AML-193 (cell line): ENCODE results near the gene FSIP1.

Experiments used
- DNase-seq, 2 experiments: peaks; one replicate each; lab custom pipeline; 2025; lab: John Stamatoyannopoulos, UW

The FSIP1 gene

DNA sequence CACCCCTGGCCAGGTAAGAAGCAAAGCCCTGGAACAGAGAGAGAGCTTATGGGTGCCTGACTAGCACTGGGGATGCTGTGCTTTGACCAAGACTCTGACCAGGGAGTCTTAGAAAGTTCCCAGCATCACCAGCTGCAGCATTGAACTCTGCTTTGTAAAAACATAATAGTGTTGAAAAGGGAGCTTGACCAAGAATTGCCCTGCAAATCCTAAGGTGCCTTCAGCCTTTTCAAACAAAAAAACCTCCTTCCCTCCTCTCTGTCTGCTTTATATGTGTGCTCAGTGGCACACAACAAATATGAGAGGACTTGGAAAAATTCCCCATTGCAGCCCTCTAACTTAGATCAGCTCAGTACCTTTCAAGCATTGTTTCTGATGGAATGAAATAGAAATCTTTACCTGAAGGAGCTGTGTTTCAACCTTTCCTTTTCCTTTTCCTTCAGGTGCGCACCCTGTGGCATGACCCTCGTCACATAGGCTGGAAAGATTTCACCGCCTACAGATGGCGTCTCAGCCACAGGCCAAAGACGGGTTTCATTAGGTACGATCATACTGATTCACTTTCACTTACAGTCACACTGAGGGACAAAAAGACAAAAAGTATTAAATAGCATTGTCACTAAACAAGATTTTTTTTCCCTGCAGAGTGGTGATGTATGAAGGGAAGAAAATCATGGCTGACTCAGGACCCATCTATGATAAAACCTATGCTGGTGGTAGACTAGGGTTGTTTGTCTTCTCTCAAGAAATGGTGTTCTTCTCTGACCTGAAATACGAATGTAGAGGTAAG, 188.8 kb downstream of the FSIP1 start:
- DNase-seq = no peak

DNA sequence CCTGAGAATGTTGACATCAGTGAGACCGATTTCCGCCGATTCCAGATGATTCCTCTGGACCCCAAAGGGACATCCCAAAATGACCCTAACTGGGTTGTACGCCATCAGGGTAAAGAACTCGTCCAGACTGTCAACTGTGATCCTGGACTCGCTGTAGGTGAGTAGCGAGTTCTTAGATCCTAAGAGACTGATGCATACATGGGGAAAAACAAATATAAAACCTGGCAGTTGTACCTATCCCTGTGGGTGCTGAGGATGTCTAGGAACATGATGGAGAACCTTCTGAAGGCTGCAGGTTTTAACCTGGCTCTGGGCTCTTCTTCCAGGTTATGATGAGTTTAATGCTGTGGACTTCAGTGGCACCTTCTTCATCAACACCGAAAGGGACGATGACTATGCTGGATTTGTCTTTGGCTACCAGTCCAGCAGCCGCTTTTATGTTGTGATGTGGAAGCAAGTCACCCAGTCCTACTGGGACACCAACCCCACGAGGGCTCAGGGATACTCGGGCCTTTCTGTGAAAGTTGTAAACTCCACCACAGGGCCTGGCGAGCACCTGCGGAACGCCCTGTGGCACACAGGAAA, 189.5 kb downstream of the FSIP1 start:
- no peak for DNase-seq

DNA sequence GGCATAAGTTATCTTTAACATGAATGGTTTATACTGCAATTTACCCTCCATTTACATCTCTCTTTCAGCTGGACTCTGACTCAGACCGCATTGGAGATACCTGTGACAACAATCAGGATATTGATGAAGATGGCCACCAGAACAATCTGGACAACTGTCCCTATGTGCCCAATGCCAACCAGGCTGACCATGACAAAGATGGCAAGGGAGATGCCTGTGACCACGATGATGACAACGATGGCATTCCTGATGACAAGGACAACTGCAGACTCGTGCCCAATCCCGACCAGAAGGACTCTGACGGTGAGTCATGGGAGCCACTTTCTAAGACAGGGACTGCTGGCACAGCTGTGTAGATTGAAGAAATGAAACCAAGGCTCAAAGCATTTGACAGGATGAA, 190.1 kb downstream of the FSIP1 start:
- no peak for DNase-seq

DNA sequence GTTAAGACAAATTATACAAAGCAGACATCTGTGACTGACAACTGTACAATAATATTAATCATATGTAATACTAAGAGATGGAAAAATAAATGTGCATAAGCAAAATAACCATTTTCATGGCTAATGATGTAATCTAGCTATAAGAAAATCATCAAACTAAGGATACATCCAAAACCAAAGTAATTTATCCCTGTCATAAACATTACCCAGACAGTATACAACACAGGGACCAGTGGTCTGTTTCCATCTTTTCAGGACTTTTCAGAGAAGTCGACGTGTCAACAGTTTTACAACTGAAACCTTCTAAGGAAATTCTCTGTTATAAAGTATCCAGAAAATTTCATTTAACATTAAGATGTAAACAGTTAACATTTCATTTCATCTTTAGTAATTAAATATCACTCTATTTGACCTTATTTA, 190.7 kb downstream of the FSIP1 start:
- no peak for DNase-seq

DNA sequence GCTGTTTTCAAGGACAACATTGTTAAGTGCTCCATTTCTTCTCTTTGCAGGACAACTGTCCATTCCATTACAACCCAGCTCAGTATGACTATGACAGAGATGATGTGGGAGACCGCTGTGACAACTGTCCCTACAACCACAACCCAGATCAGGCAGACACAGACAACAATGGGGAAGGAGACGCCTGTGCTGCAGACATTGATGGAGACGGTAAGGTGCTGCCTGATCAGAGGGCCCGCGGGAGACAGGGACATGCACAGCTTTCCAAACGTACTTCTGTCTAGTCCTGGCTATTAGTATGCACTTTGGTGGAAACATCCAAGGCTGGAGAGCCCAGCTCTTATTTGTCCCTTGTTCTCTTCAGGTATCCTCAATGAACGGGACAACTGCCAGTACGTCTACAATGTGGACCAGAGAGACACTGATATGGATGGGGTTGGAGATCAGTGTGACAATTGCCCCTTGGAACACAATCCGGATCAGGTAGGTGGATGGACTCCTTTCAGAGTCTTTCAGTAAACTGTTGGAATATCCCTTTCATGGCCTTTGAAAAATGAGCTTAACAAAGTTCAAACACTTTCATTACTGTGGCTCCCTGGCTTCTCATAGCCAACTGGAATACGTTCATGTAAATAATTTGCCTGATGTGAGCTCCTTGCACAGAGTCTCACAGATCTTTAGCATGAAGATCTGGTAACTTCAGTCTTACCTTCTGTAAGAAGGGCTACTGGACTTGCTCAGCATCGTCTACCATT, 191.3 kb downstream of the FSIP1 start:
- no peak for DNase-seq

DNA sequence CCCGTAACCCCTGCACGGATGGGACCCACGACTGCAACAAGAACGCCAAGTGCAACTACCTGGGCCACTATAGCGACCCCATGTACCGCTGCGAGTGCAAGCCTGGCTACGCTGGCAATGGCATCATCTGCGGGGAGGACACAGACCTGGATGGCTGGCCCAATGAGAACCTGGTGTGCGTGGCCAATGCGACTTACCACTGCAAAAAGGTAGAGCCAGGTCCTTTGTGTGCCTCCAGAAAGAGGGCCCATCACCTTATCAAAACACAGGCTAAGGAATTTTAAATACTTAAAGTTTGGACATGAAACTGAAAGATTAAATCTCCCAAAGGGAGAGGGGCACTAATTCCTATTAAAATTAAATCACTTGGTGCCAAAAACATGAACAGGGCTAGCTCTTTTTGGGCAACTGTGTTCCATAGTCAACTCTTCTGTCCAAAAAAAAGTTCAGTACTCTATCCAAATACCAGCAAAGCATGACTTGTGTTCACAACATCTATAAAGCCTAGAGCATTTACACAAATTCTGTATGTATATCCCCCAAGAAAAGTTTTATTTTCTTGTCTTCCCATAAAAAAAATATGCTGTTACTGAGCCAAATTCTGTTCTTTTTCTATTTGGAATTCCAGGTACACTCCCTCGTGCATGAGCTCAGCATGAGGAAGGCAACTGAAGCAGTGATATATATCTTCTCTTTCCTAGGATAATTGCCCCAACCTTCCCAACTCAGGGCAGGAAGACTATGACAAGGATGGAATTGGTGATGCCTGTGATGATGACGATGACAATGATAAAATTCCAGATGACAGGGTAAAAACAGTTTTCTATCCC, 192.6 kb downstream of the FSIP1 start:
- DNase-seq = no peak

DNA sequence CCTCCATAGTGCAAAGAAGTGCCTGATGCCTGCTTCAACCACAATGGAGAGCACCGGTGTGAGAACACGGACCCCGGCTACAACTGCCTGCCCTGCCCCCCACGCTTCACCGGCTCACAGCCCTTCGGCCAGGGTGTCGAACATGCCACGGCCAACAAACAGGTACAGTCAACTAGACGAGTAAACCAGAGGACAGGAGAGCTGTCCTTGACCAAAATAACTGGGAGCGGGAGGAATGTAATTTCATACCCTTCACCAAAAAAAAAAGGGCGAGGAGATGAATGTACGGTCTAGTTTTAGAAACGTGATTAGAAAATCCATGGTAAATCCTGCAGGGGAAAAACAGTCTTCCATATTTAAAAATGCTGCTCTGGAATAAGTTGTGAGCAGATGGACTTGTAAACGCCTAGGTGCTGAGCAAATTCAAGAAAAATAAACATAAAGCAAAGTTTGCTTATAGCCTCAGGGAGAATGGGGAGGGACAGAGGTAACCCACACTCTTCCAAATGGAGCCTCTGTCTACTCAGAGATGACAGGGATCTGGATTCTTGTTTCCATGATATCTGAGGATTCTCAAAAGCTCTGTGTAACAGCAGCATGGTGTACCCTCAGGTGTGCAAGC, 193.3 kb downstream of the FSIP1 start:
- DNase-seq = no peak

DNA sequence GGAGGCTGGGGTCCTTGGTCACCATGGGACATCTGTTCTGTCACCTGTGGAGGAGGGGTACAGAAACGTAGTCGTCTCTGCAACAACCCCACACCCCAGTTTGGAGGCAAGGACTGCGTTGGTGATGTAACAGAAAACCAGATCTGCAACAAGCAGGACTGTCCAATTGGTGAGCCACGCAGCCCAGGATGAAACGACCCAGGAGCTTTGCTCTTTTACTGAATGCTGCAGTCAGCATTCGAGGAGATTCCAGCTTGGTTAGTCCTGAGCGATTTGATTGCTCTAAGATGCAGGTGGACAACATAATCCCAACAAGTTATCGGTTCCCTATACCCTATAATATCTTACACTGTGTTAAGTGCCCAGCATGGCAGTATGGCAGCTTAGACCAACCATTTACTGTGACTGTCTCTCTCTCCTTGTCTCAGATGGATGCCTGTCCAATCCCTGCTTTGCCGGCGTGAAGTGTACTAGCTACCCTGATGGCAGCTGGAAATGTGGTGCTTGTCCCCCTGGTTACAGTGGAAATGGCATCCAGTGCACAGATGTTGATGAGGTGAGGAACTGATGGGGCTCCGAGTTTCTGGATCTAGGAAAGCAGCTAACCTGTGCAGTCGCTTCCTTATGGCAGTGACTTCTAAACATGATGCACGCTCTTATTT, 194.0 kb downstream of the FSIP1 start:
- no peak for DNase-seq

DNA sequence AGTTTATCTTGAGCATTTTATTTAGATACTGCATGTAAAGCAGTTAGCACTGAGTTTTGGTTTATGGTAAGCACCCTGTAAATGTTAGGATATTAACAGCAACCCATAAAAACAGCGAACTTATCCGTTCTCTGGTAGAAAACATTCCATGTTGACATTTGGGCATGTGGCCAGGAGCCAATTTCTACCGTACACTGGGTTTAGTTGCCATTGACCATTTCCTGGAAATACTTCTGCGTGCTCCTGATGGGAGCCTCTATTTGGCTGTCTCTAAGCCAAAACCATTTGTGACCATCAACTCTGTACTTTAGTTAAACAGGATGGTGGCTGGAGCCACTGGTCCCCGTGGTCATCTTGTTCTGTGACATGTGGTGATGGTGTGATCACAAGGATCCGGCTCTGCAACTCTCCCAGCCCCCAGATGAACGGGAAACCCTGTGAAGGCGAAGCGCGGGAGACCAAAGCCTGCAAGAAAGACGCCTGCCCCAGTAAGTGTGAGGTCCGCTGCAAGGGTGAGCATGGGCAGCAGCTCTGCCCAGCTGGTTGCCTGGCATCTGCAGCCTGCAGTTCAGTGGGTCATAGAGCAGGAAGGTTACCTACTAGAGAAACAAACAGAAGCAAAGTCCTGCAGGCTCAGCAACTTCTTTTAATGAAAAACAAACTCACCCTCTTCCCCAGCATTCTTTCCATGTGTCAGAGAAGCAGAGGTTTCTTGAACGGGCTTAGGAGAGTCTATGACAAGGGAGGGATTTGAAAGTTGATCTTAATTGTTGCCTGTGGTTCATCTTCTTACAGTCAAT, 194.7 kb downstream of the FSIP1 start:
- no peak for DNase-seq

DNA sequence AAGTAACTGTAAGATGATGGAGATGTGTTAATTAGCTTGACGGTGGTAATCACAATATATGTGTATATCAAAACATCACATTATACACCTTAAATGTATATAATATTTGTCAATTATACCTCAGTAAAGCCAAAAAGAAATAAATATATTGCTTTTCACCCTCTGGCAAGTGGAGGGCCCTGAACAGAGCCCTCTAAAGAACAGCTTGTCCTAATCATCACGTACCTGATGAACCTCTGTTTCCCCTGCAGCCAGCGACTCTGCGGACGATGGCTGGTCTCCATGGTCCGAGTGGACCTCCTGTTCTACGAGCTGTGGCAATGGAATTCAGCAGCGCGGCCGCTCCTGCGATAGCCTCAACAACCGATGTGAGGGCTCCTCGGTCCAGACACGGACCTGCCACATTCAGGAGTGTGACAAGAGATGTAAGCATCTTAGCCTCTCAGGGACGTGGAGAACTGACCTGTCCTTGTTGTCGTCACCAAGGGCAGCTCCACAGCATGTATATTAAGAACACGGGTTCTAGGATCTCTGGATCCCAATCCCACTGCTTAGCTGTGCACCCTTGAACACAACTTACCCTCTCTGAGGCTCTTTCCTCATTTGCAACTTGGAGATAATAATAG, 195.4 kb downstream of the FSIP1 start:
- DNase-seq = no peak

DNA sequence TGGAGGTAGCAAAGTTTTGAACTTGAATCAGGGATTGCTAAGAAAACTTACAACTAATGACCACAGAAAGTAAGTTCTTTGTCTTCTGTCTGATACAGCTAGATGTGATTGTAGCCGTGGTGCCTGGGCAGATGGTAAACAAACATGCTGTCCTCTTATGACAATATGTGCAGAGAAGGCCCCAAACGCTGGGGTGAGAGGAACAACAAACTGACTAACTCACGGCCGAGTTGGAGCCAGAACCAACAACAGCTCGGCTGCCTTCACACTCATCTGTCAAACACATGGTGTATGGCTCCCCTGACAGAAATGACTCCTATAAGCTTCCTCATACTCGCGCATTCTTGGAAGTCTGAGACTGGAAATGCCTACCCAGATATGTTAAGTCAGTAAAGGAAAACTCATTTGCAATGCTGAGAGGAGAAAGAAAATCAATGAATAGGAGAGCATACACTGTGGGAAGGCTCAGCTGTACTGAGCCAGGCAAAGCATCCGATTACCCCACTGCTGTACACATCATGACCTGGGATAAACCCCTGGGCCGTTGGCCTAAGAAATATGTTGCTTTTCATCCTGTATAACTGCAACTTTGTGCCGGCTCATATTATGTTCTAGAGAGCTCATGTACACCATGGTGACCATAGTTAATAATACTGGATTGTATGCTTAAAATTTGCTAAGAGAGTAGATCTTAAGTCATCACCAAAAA, 196.1 kb downstream of the FSIP1 start:
- DNase-seq = no peak

DNA sequence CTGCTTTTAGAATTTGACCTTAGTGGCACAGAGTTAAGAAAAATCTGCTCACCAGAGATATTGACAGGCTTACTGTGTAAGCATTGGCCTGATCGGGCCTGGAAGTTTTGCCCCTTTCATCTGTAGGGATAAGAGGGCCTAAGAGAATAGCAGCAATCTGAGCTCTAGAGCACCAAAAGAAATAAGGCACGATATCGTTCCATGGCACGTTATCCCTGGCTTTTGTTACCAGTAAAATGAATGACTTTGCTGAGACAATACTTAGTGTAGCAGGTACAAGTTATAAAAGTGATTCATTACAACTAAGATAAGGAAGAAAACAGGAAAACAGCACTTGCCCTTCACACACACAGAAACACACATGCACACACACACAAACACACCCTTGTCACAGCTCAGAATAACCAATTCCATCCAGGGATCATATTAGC, 196.8 kb downstream of the FSIP1 start:
- DNase-seq = no peak

DNA sequence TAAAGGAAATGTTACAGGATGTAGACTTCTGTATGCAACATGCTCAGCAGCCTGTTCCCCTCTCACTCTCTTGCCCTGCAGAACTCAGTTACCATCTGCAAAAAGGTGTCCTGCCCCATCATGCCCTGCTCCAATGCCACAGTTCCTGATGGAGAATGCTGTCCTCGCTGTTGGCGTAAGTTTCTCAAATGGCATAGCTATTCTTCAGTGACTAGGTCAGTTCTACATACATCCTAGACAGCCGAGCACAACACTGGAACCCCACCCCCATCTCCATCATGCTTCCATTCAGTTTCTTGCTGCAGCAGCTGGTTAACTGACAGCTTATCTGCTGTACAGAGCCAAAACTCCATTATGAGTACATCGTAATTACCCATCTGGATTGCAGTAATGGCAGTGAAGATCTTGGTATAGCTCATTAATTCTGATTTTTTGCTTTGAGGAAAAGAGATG, 197.2 kb downstream of the FSIP1 start:
- no peak for DNase-seq

DNA sequence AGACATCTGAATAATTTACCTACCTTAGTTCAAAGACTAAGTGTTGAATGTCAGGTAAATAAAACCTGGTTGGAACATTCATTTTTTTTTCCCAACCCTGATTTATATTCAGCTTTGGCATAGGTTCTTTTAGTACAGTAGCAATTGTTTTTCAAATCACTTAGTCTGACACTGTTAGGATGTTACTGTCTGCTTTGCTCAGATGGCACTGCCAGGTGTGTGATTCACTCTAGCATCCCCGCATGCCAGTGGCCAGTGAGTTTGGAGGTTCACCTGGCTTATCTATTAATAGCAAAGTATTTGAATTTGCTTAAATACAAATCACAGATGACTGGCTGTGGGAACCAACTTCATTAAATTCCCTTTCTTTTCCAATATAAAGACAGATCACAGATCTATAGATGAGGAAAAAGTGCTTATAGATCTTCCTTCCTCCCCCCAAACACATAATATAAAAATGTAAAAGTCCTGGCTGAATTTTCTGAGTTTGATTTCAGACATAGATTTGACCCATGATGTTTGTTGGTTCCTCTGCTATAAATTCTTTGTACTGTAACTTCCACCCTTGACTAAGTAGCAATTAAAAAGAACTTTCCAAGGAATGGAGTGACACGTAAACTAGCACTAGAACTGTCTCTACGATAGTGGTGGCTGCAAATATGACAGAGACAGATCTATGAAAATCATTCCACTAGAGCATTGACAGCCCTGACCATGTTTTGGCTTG, 197.8 kb downstream of the FSIP1 start:
- DNase-seq = no peak

DNA sequence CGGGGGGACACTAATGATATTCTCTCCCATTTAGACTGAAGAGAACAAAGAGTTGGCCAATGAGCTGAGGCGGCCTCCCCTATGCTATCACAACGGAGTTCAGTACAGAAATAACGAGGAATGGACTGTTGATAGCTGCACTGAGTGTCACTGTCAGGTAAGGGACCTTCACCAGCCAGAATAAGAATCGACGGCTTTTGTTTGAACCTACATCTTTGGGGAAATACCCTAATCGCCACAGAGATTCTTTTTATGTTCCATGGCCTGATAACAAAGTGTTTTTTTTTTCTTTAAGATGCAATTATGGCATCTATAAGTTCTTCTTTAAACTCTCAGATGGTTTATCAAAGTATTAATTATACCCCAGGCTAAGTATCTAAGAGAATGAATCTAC, 198.4 kb downstream of the FSIP1 start:
- DNase-seq = no peak

DNA sequence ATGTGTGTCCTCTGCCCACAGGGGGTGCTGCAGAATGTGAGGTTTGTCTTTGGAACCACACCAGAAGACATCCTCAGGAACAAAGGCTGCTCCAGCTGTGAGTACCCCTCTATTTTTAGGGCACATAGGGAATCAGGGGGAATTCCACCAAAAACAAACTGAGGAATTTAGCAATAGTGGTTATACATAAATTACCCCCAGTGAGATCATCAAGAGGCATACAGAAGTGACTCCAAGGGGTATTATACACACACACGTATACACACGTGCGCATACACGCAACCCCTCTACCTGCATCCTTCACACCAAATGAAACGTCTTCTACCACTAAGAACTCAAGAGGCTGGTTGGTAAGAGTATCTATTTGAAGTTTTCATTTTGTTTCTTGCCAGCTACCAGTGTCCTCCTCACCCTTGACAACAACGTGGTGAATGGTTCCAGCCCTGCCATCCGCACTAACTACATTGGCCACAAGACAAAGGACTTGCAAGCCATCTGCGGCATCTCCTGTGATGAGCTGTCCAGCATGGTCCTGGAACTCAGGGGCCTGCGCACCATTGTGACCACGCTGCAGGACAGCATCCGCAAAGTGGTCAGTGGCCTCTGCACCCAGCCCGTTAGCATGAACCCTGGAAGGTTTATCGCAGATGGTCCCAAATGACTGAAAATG, 198.9 kb downstream of the FSIP1 start:
- no peak for DNase-seq

DNA sequence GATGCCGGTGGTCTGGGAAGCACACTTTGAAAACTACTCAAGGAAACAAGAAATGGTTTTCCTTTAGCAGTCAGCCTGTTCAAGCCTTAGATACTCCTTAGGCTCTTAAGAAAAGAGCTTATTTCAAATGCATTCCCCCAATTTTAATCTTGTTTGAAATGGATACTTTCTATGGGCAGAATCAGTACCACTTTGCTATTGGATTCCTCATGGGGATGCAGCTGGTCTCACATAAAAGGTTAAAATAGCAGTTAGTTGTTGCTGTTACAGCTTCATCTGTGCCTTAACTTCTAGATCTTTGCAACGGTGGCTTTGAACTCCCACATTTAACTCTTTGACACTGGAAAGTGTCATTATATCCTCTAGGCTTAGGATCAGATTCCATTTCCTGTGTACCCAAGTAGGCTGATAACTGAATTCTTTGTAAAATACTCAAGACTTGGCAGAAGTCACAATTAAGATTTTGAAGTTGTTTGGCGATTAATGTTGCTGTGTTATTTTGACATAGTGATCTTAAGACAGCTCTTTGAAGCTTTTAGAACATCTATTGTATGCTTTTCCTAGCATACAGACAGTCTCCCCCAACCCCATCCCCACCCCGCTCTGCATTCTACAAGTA, 199.6 kb downstream of the FSIP1 start:
- no peak for DNase-seq
